Measurements from ENCODE around the gene MACROD2. TPM values are rescaled to one million over a fixed set of nuclear protein-coding genes. Genes with fewer than 3 reads are reported as not detected.

MACROD2 gene
- total RNA-seq, 1 experiment from 2014 or later = 3.7 TPM

- H3K4me3 ChIP-seq (replicated peaks in 1 of 2; ENCODE audit: low read depth in 1 of 2, low read length in 2 of 2) = no peak overlapping the region
- no peaks in the 10 kb centered on the region for H4K20me1 ChIP-seq (ENCODE audit: insufficient read depth)
- H3K9me2 ChIP-seq (ENCODE audit: insufficient read depth) = no peaks in the 10 kb centered on the region
- H3K9ac ChIP-seq (ENCODE audit: low read length) = no peak overlapping the region
- BruUV-seq (replicated peaks) = no TSS peak
- ChIA-PET CTCF (no interaction called here), POLR2A (no interaction called here), RAD21 (ENCODE audit: low non-redundant PET in 1 of 2, low total read pairs in 2 of 2, uncharacterized antibody in 2 of 2, unreplicated experiment in 2 of 2) (no interaction called here)
- no peaks in the 10 kb centered on the region for H3K9me3 ChIP-seq (ENCODE audit: control insufficient read depth in 1 of 2, insufficient read depth in 1 of 2, low read depth in 1 of 2, low read length in 2 of 2)
- TF ChIP-seq ELF1 (IDR thresholded peaks at IDR 0.05; ENCODE audit: borderline replicate concordance, low read depth) (no peak), RAD21 (IDR thresholded peaks at IDR 0.05; ENCODE audit: low read depth) (no peak), POLR2AphosphoS5 (IDR thresholded peaks at IDR 0.05; ENCODE audit: low read depth, low read length) (no peak), EGR1 (IDR thresholded peaks at IDR 0.05; ENCODE audit: low read depth) (no peak), CBX3 (IDR thresholded peaks at IDR 0.05; ENCODE audit: low read depth) (no peak), JUND (IDR thresholded peaks at IDR 0.05) (no peak), YY1 (IDR thresholded peaks at IDR 0.05; ENCODE audit: extremely low read depth, insufficient replicate concordance, low read depth, low read length) (no peak), CTCF (IDR thresholded peaks at IDR 0.05 in 2 of 3, conservative IDR thresholded peaks at IDR 0.05 in 1 of 3; ENCODE audit: borderline replicate concordance in 1 of 3, insufficient read depth in 1 of 3, low read depth in 2 of 3, low read length in 2 of 3) (no peak), MAX (IDR thresholded peaks at IDR 0.05) (no peak), ZFX (IDR thresholded peaks at IDR 0.05) (no peak), SRF (IDR thresholded peaks at IDR 0.05; ENCODE audit: low read depth) (no peak), POLR2A (IDR thresholded peaks at IDR 0.05; ENCODE audit: borderline replicate concordance, extremely low read depth, insufficient read depth, insufficient read length) (no peak), REST (IDR thresholded peaks at IDR 0.05; ENCODE audit: low read depth) (no peak), SIN3A (IDR thresholded peaks at IDR 0.05; ENCODE audit: low read depth) (no peak), ZNF274 (IDR thresholded peaks at IDR 0.05; ENCODE audit: low read depth, low read length) (no peak), TCF7L2 (IDR thresholded peaks at IDR 0.05; ENCODE audit: borderline replicate concordance, extremely low read depth, insufficient read depth, insufficient read length) (no peak)
- TF ChIP-seq, protein P1, sequence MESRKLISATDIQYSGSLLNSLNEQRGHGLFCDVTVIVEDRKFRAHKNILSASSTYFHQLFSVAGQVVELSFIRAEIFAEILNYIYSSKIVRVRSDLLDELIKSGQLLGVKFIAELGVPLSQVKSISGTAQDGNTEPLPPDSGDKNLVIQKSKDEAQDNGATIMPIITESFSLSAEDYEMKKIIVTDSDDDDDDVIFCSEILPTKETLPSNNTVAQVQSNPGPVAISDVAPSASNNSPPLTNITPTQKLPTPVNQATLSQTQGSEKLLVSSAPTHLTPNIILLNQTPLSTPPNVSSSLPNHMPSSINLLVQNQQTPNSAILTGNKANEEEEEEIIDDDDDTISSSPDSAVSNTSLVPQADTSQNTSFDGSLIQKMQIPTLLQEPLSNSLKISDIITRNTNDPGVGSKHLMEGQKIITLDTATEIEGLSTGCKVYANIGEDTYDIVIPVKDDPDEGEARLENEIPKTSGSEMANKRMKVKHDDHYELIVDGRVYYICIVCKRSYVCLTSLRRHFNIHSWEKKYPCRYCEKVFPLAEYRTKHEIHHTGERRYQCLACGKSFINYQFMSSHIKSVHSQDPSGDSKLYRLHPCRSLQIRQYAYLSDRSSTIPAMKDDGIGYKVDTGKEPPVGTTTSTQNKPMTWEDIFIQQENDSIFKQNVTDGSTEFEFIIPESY (IDR thresholded peaks at IDR 0.05; ENCODE audit: extremely low read depth, insufficient replicate concordance, low read length) = no peak
- TF ChIP-seq, protein P2, sequence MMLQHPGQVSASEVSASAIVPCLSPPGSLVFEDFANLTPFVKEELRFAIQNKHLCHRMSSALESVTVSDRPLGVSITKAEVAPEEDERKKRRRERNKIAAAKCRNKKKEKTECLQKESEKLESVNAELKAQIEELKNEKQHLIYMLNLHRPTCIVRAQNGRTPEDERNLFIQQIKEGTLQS (IDR thresholded peaks at IDR 0.05) = no peak
- H2AFZ ChIP-seq (ENCODE audit: low read depth, low read length, poor library complexity, severe bottlenecking) = no peak overlapping the region
- intact Hi-C loops (cut with micrococcal nuclease) = no loop called here
- DNase-seq (ENCODE audit: low read depth, low spot score) (no peak), ATAC-seq (no peak)
- H3K4me1 ChIP-seq (ENCODE audit: control insufficient read depth in 1 of 2, insufficient read depth in 2 of 2, low read length in 2 of 2) = no peaks in the 10 kb centered on the region
- H3K36me3 ChIP-seq (ENCODE audit: control insufficient read depth in 1 of 2, insufficient read depth in 2 of 2, low read length in 2 of 2) = no peaks in the 10 kb centered on the region
- no peak overlapping the region for H3K27ac ChIP-seq (ENCODE audit: low read depth, low read length)
- no peaks in the 10 kb centered on the region for H3K79me2 ChIP-seq (ENCODE audit: insufficient read depth, low read length)
- H3K27me3 ChIP-seq (ENCODE audit: insufficient read depth, low read length) = no peaks in the 10 kb centered on the region
- H3K4me2 ChIP-seq (ENCODE audit: low read length) = no peak overlapping the region
These were observed 726.7 kb downstream of the MACROD2 start for GRCh38 chr20:14721926-14722452.

All from HCT116 (cell line).